K562 (cell line): ENCODE data around the gene ALKBH3. TPM values are rescaled to one million over a fixed set of nuclear protein-coding genes. Genes with fewer than 3 reads are reported as not detected.

Source experiments
- ATAC-seq: fragments of 200-7000 bp; cut with Tn5 transposase; 3 replicates; pipeline ENCODE4 v1.9.1; 2020; ENCODE audit warnings: moderate library complexity
- BruUV-seq: library from RNA; stranded (reverse); fragments of 400-500 nt; replicated peaks from 2 replicates; lab custom pipeline; 2021; lab: Mats Ljungman, UMichigan
- CTCF ChIA-PET: fragments of 300-600 bp; formaldehyde crosslinking; extraction: SDS; loops from one replicate; lab custom pipeline; 2021; ENCODE audit warnings: low intra/inter-chr PET ratio; lab: Yijun Ruan, JAX
- POLR2A ChIA-PET: fragments of 300-600, 350-650 bp; sonication (Branson Sonifier 250); formaldehyde crosslinking; extraction: SDS; loops from one replicate; lab custom pipeline; 2021; ENCODE audit warnings: antibody characterized with exemption, inconsistent platforms; lab: Yijun Ruan, JAX
- DNase-seq, 4 experiments: peaks; one replicate each; pipeline versions ENCODE4 v3.0.0 to v3.0.0-alpha.2; 2011 to 2018; ENCODE audit warnings: low spot score in 3 of 4, mixed read lengths in 3 of 4; ENCODE audit errors: extremely low read depth in 1 of 4
- FAIRE-seq: peaks from 2 replicates; lab custom pipeline; 2011; peaks lifted over from hg19 to GRCh38; lab: Jason Lieb, UNC
- H2AFZ ChIP-seq: 2 replicates; pipeline ENCODE4 v1.6.0; 2011; ENCODE audit warnings: low read depth, low read length, control low read depth, inconsistent platforms
- H3K27ac ChIP-seq: fragments of 200-600 bp; 3 replicates; pipeline ENCODE4 v1.8.0; 2011; ENCODE audit warnings: low read depth, mild to moderate bottlenecking, control low read depth, inconsistent platforms, low read length, moderate library complexity, mixed read lengths; ENCODE audit errors: extremely low read depth
- H3K27me3 ChIP-seq, 2 experiments: fragments of 300-600 bp in 1 of 2; 2 replicates in 1 of 2; 3 replicates in 1 of 2; pipeline versions ENCODE4 v1.6.0 to v1.8.0; 2011; ENCODE audit warnings: inconsistent platforms in 2 of 2, low read length in 2 of 2, mild to moderate bottlenecking in 1 of 2, mixed read lengths in 1 of 2, moderate library complexity in 1 of 2; ENCODE audit not compliant: control insufficient read depth in 2 of 2, insufficient read depth in 2 of 2
- H3K36me3 ChIP-seq: fragments of 300-600 bp; 3 replicates; pipeline ENCODE4 v1.8.0; 2011; ENCODE audit warnings: mild to moderate bottlenecking, low read length, inconsistent platforms; ENCODE audit not compliant: control insufficient read depth, insufficient read depth
- H3K4me1 ChIP-seq, 2 experiments: fragments of 200-600 bp in 1 of 2; replicated peaks in 1 of 2; 2 replicates in 1 of 2; 3 replicates in 1 of 2; pipeline versions ENCODE4 v1.5.1 to v1.8.0; 2011; ENCODE audit warnings: inconsistent platforms in 2 of 2, low read length in 2 of 2, mild to moderate bottlenecking in 1 of 2, mixed read lengths in 1 of 2, moderate library complexity in 1 of 2; ENCODE audit not compliant: control insufficient read depth in 2 of 2, insufficient read depth in 2 of 2
- H3K4me2 ChIP-seq: 2 replicates; pipeline ENCODE4 v1.6.1; 2011; ENCODE audit warnings: low read length, control low read depth, inconsistent platforms, mixed read lengths; ENCODE audit not compliant: insufficient read depth
- H3K4me3 ChIP-seq: fragments of 200-600 bp; sonication (generic), shearing (Covaris generic); 2 replicates; pipeline ENCODE4 v1.5.1; 2016; ENCODE audit warnings: control low read depth, inconsistent platforms
- H3K79me2 ChIP-seq: fragments of 200-600 bp; 3 replicates; pipeline ENCODE4 v1.8.0; 2011; ENCODE audit warnings: low read length, inconsistent platforms; ENCODE audit not compliant: control insufficient read depth, insufficient read depth
- H3K9ac ChIP-seq, 2 experiments: 2 replicates each; pipeline versions ENCODE4 v1.6.0 to v1.6.1; 2011; ENCODE audit warnings: low read depth in 2 of 2, low read length in 2 of 2, control low read depth in 1 of 2, inconsistent platforms in 1 of 2, mild to moderate bottlenecking in 1 of 2, mixed read lengths in 1 of 2; ENCODE audit not compliant: insufficient read depth in 1 of 2
- H3K9me1 ChIP-seq: one replicate; pipeline ENCODE4 v1.6.0; 2011; ENCODE audit warnings: inconsistent platforms, mild to moderate bottlenecking, low read length, moderate library complexity; ENCODE audit not compliant: control insufficient read depth, insufficient read depth
- H3K9me3 ChIP-seq: replicated peaks from 2 replicates; pipeline ENCODE4 v1.5.1; 2011; ENCODE audit warnings: low read depth, low read length, inconsistent platforms; ENCODE audit not compliant: control insufficient read depth, insufficient read depth
- H4K20me1 ChIP-seq: replicated peaks from 2 replicates; pipeline ENCODE4 v1.6.1; 2011; ENCODE audit warnings: low read length, inconsistent platforms, mixed read lengths; ENCODE audit not compliant: control insufficient read depth, insufficient read depth
- BRF2 ChIP-seq: IDR thresholded peaks from 3 replicates; pipeline ENCODE4 v1.6.1; 2011; ENCODE audit warnings: borderline replicate concordance, mild to moderate bottlenecking; ENCODE audit not compliant: insufficient read length, insufficient read depth
- CXXC5 ChIP-seq: fragments of 250-450 bp; sonication (Bioruptor Pico); IDR thresholded peaks from 2 replicates; pipeline ENCODE4 v1.8.0; 2022; ENCODE audit warnings: inconsistent platforms, mild to moderate bottlenecking, moderate library complexity
- ETV6 ChIP-seq, 3 experiments: fragments of 150-350 bp in 1 of 3; sonication (generic) in 1 of 3; formaldehyde crosslinking in 1 of 3; IDR thresholded peaks; 2 replicates each; pipeline versions ENCODE4 v1.6.1 to v1.8.0; 2014 to 2022; ENCODE audit warnings: borderline replicate concordance in 2 of 3, low read depth in 2 of 3, antibody characterized with exemption in 1 of 3, low read length in 1 of 3, mild to moderate bottlenecking in 1 of 3, missing genetic modification reagents in 1 of 3
- MEIS2 ChIP-seq: fragments of 450-650 bp; IDR thresholded peaks from 2 replicates; pipeline ENCODE4 v1.6.1; 2014; ENCODE audit warnings: mild to moderate bottlenecking; ENCODE audit not compliant: partially characterized antibody
- POLR2A ChIP-seq: fragments of 450-650 bp; conservative IDR thresholded peaks from 2 replicates; pipeline ENCODE4 v1.6.1; 2016
- RBM25 ChIP-seq: fragments of 200-400 bp; formaldehyde crosslinking; IDR thresholded peaks from 2 replicates; pipeline ENCODE4 v1.6.1; 2018; ENCODE audit warnings: low read length, low read depth, moderate library complexity; ENCODE audit not compliant: severe bottlenecking
- ZNF175 ChIP-seq: fragments of 200-800 bp; sonication (Bioruptor generic); IDR thresholded peaks from 2 replicates; pipeline ENCODE4 v1.6.1; 2016; ENCODE audit warnings: low read depth, mild to moderate bottlenecking, missing genetic modification characterization, missing compliant biosample characterization
- WGBS: fragments of 100-300 bp; shearing (Covaris generic); methylation state at CpG from one replicate; pipeline ENCODE4 v1.1.6; 2016; ENCODE audit warnings: low coverage, mixed read lengths; ENCODE audit not compliant: insufficient coverage; ENCODE audit errors: missing lambda C conversion rate; 5-methylcytosine and 5-hydroxymethylcytosine counted together
- in situ Hi-C: fragments of 300-500 bp; cut with MboI; formaldehyde crosslinking; loops from 4 replicates; pipeline ENCODE4 v1.15.0; 2018; ENCODE audit warnings: inconsistent platforms, mixed read lengths
- intact Hi-C: fragments of 100-400 bp; cut with micrococcal nuclease; formaldehyde crosslinking; loops from 2 replicates; pipeline ENCODE4 v1.14.2; 2022
- polyA plus RNA-seq, 8 experiments: library from polyadenylated mRNA; depleted of rRNA in 4 of 8; stranded (reverse) in 5 of 8; unstranded in 3 of 8; fragments of >200 nt; fragmentation: Nextera tagmentation in 2 of 8; fragmentation: Illumina TruSeq in 1 of 8; extraction: Ambion mirVana in 2 of 8; extraction: Trizol in 1 of 8; gene quantifications; 2 replicates each; pipeline versions ENCODE4 v1.2.1 to v1.2.3, GENCODE V29; 2011 to 2014; ENCODE audit warnings: inconsistent platforms in 1 of 8, missing spikeins in 1 of 8
- total RNA-seq, 7 experiments: library from RNA; depleted of rRNA in 6 of 7; stranded (reverse); fragments of >200 nt in 6 of 7; fragmentation: Illumina TruSeq in 2 of 7; extraction: Trizol in 2 of 7; gene quantifications; 2 replicates each; pipeline versions ENCODE4 v1.2.1 to v1.2.3, GENCODE V29; 2011 to 2021; ENCODE audit warnings: low replicate concordance in 1 of 7
- TF ChIP-seq, protein P1 (sequence below): fragments of 250-450 bp; sonication (Bioruptor Pico); IDR thresholded peaks from 2 replicates; pipeline ENCODE4 v1.5.0; 2021
- TF ChIP-seq, protein P2 (sequence below), 2 experiments: fragments of 450-650 bp; IDR thresholded peaks; 2 replicates each; pipeline ENCODE4 v1.6.1; 2016; ENCODE audit warnings: mild to moderate bottlenecking in 2 of 2, borderline replicate concordance in 1 of 2, low read depth in 1 of 2, moderate library complexity in 1 of 2
- TF ChIP-seq, protein P3 (sequence below): sonication (generic); formaldehyde crosslinking; IDR thresholded peaks from 2 replicates; pipeline ENCODE4 v1.9.0; 2022; ENCODE audit warnings: mild to moderate bottlenecking, missing genetic modification reagents

ALKBH3 gene
- total and polyA plus RNA-seq, 9 of the 15 experiments (the other 6 are each of a cell fraction or from before 2014, with no cell fraction given) = 16.0 to 49.9 (median 36.5) TPM

DNA sequence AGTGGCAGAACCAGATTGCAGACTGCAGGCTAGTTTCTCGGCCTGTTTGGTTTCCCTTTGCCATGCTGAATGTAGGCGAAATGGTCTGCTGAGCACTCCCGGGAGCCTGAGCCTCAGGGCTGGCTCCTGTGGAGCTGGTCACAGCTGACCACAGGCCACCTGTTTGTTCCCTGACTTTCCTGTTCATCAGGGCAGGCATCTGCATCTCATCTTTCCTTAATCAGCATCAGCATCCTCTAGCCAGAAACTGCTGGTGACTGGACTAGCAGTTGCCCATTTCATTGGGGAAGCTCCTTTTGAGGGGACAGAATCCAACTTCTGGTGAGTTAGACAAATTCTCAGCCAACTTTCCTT is 41.6 kb downstream of the ALKBH3 start:
- no peak overlapping the region for H3K27ac ChIP-seq
- POLR2A ChIA-PET = interaction anchor here (0.7 to 1.0 kb wide), 4 partner anchors 17 to 53 kb away, joined by 3 read pairs; no protein-coding TSS in a partner anchor
- peaks cover 24% of the 10 kb centered on the region; the same call in 2 of the 3 replicates for H3K36me3 ChIP-seq
- no TSS peak for BruUV-seq
- H3K4me3 ChIP-seq = no peak overlapping the region
- no peaks in the 10 kb centered on the region for H3K27me3 ChIP-seq
- H3K4me1 ChIP-seq = peaks cover 7 to 25% of the 10 kb centered on the region in 2 experiments; a peak in 4 of 5 replicates
- DNase-seq (no peak), FAIRE-seq (no peak), ATAC-seq (no peak)
- H3K9me3 ChIP-seq = no peaks in the 10 kb centered on the region
- H3K79me2 ChIP-seq = no peaks in the 10 kb centered on the region
- WGBS = 58% methylated on average over 3 of the region's 3 CpGs
- CTCF ChIA-PET = no interaction called here
- H3K4me2 ChIP-seq = no peak overlapping the region
- in situ Hi-C loops = no loop called here
- intact Hi-C loops = no loop called here
- H3K9ac ChIP-seq = no peak overlapping the region
- no peak overlapping the region for H2AFZ ChIP-seq
- no peaks in the 10 kb centered on the region for H3K9me1 ChIP-seq
- no peaks in the 10 kb centered on the region for H4K20me1 ChIP-seq
- TF ChIP-seq ZNF175 (CRISPR knock-in tag) = no peak
- no peak for TF ChIP-seq RBM25
- TF ChIP-seq, protein P1, sequence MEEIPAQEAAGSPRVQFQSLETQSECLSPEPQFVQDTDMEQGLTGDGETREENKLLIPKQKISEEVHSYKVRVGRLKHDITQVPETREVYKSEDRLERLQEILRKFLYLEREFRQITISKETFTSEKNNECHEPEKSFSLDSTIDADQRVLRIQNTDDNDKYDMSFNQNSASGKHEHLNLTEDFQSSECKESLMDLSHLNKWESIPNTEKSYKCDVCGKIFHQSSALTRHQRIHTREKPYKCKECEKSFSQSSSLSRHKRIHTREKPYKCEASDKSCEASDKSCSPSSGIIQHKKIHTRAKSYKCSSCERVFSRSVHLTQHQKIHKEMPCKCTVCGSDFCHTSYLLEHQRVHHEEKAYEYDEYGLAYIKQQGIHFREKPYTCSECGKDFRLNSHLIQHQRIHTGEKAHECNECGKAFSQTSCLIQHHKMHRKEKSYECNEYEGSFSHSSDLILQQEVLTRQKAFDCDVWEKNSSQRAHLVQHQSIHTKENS (CRISPR knock-in tag) = no peak
- TF ChIP-seq, protein P2, sequence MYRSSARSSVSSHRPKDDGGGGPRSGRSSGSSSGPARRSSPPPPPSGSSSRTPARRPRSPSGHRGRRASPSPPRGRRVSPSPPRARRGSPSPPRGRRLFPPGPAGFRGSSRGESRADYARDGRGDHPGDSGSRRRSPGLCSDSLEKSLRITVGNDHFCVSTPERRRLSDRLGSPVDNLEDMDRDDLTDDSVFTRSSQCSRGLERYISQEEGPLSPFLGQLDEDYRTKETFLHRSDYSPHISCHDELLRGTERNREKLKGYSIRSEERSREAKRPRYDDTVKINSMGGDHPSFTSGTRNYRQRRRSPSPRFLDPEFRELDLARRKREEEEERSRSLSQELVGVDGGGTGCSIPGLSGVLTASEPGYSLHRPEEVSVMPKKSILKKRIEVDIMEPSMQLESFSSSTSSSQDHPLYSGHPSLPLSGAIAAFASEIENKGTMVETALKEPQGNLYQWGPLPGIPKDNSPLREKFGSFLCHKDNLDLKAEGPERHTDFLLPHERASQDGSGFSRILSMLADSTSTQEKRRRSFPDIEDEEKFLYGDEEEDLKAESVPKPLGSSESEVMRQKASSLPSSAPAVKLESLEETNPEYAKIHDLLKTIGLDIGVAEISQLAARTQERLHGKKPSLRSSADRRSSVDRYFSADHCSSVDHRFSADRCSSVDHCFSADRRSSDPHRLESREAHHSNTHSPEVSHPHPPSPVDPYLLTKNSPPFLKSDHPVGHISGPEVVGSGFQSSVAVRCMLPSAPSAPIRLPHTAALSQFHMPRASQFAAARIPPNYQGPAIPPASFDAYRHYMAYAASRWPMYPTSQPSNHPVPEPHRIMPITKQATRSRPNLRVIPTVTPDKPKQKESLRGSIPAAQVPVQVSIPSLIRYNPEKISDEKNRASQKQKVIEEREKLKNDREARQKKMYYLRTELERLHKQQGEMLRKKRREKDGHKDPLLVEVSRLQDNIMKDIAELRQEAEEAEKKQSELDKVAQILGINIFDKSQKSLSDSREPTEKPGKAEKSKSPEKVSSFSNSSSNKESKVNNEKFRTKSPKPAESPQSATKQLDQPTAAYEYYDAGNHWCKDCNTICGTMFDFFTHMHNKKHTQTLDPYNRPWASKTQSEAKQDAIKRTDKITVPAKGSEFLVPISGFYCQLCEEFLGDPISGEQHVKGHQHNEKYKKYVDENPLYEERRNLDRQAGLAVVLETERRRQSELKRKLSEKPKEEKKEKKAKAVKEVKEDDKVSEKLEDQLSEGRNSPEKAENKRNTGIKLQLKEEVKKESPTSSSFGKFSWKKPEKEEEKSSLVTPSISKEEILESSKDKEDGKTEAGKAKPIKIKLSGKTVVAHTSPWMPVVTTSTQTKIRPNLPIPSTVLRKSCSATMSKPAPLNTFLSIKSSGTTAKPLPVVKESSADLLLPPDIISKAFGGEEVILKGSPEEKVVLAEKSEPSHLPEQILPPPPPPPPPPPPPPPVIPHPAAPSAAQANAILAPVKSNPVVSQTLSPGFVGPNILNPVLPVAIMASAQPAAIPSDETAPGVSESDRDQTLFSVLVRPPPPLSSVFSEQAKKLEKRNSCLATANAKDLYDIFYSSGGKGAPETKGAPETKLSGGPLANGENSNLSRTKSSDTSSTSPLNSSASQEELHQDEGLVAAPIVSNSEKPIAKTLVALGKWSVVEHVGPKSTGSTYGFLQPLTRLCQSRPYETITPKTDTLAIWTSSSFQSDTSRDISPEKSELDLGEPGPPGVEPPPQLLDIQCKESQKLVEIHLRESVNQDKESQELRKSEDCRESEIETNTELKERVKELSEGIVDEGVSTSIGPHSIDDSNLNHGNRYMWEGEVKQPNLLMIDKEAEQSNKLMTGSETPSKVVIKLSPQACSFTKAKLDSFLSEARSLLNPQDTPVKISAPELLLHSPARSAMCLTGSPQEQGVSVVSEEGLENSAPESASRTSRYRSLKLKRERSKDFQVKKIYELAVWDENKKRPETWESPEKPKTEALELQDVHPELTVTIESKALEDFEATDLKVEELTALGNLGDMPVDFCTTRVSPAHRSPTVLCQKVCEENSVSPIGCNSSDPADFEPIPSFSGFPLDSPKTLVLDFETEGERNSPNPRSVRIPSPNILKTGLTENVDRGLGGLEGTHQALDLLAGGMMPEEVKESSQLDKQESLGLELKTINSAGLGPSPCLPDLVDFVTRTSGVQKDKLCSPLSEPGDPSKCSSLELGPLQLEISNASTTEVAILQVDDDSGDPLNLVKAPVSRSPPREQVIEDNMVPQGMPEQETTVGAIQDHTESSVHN (IDR thresholded peaks at IDR 0.05; ENCODE audit: borderline replicate concordance in 1 of 2, low read depth in 1 of 2) = no peak
- TF ChIP-seq, protein P3, sequence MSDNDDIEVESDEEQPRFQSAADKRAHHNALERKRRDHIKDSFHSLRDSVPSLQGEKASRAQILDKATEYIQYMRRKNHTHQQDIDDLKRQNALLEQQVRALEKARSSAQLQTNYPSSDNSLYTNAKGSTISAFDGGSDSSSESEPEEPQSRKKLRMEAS (CRISPR knock-in tag) = no peak
- TF ChIP-seq POLR2A = no peak
- TF ChIP-seq BRF2 = no peak
- no peak for TF ChIP-seq MEIS2
- TF ChIP-seq ETV6 (IDR thresholded peaks at IDR 0.05; ENCODE audit: borderline replicate concordance in 1 of 2, low read depth in 2 of 2, low read length in 1 of 2) = no peak
- TF ChIP-seq ETV6 (CRISPR knock-in tag; IDR thresholded peaks at IDR 0.05; ENCODE audit: borderline replicate concordance) = no peak
- TF ChIP-seq CXXC5 = no peak
